ENCODE measurements around the gene ADRA2C. TPM values are rescaled to one million over a fixed set of nuclear protein-coding genes. Genes with fewer than 3 reads are reported as not detected.

ADRA2C gene
- total RNA-seq, 2 donors from 2014 or later, result 0.59 to 28.6 TPM

DNA sequence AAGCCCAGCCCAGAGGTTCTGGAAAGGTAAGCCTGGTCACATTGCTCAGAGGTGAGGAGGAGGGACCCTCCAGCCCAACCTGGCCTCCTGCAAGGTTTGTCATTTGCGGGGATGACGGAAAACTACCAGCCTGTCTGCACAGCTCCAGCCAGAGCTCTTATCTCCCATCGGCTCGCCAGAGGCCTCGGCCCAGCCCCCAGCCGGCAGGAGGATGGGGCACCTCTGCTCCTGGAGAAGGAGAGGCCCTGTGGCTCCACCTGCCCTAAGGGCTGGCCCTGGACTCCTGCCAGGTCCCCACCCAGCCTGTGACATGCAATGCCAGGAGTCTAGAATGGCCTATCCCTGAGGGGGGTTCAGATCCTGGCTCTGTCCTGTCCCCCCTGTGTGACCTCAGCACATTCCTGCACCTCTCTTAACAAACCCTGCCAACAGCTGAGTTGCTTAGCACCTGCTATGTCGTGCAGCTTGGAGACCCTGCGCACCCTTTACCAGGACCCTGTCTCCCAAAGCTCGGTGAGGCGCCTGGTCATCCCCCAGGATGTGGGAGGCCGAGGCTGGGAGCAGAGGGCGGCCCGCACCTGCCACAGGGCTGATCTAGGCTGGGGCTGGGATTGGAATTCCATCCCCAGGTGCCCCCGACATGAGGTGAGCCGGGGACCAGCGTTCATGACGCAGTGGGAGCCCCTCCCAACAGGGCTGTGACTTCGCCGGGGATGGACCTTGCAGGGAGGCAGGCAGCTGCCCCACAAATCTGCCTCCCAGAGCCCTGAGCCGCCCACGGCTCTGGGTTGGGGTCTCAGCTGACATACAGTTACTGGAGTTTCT lies 14.4 kb downstream of the ADRA2C start:
- H3K27ac ChIP-seq, result no peak overlapping the region
- H3K27me3 ChIP-seq (replicated peaks; ENCODE audit: insufficient read depth), result peaks cover 12% of the 10 kb centered on the region
- intact Hi-C loops (cut with DNase I), result no loop called here
- TF ChIP-seq, protein P1, sequence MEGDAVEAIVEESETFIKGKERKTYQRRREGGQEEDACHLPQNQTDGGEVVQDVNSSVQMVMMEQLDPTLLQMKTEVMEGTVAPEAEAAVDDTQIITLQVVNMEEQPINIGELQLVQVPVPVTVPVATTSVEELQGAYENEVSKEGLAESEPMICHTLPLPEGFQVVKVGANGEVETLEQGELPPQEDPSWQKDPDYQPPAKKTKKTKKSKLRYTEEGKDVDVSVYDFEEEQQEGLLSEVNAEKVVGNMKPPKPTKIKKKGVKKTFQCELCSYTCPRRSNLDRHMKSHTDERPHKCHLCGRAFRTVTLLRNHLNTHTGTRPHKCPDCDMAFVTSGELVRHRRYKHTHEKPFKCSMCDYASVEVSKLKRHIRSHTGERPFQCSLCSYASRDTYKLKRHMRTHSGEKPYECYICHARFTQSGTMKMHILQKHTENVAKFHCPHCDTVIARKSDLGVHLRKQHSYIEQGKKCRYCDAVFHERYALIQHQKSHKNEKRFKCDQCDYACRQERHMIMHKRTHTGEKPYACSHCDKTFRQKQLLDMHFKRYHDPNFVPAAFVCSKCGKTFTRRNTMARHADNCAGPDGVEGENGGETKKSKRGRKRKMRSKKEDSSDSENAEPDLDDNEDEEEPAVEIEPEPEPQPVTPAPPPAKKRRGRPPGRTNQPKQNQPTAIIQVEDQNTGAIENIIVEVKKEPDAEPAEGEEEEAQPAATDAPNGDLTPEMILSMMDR (IDR thresholded peaks at IDR 0.05), result no peak
- TF ChIP-seq POLR2AphosphoS5 (IDR thresholded peaks at IDR 0.05), result no peak
- TF ChIP-seq POLR2A (IDR thresholded peaks at IDR 0.05), result no peak
- no peak for DNase-seq (ENCODE audit: low spot score)
- H3K4me3 ChIP-seq, result no peak overlapping the region
- H3K4me1 ChIP-seq (replicated peaks), result no peaks in the 10 kb centered on the region
- 44% methylated on average over 16 of the region's 21 CpGs for WGBS
- H3K36me3 ChIP-seq, result no peaks in the 10 kb centered on the region
- H3K9me3 ChIP-seq, result no peaks in the 10 kb centered on the region

DNA sequence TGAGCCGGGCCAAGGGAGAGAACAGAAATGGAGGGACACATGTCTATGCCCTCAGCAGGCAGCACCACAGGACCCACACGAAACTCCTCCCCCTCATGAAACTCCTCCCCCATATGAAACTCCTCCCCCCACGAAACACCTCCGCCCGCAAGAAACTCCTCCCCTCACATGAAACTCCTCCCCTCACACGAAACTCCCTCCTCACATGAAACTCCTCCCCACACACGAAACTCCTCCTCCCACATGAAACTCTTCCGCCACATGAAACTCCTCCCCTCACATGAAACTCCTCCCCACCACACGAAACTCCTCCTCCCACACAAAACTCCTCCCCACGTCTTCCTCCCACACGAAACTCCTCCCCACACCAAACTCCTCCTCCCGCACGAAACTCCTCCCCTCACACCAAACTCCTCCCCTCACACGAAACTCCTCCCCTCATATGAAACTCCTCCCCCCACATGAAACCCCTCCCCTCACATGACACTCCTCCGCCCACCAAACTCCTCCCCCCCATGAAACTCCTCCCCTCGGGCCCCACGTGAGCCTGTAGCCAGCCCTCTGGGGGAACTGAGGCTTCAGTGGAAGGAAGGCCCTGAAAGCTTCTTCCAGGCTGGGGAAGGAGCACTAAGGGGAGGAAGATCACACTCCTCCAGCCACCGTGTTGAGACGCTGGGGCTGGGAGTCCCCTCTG lies 15.2 kb downstream of the ADRA2C start:
- WGBS, result 88% methylated on average over 19 of the region's 19 CpGs
- intact Hi-C loops (cut with DNase I), result no loop called here
- H3K9me3 ChIP-seq, result no peaks in the 10 kb centered on the region
- TF ChIP-seq, protein P1 (IDR thresholded peaks at IDR 0.05), result no peak
- TF ChIP-seq POLR2AphosphoS5 (IDR thresholded peaks at IDR 0.05) (no peak), POLR2A (IDR thresholded peaks at IDR 0.05) (no peak)
- DNase-seq (ENCODE audit: low spot score), result no peak
- H3K27ac ChIP-seq, result no peak overlapping the region
- H3K27me3 ChIP-seq (replicated peaks; ENCODE audit: insufficient read depth), result peaks cover 12% of the 10 kb centered on the region
- no peaks in the 10 kb centered on the region for H3K4me1 ChIP-seq (replicated peaks)
- H3K4me3 ChIP-seq, result no peak overlapping the region
- no peaks in the 10 kb centered on the region for H3K36me3 ChIP-seq

DNA sequence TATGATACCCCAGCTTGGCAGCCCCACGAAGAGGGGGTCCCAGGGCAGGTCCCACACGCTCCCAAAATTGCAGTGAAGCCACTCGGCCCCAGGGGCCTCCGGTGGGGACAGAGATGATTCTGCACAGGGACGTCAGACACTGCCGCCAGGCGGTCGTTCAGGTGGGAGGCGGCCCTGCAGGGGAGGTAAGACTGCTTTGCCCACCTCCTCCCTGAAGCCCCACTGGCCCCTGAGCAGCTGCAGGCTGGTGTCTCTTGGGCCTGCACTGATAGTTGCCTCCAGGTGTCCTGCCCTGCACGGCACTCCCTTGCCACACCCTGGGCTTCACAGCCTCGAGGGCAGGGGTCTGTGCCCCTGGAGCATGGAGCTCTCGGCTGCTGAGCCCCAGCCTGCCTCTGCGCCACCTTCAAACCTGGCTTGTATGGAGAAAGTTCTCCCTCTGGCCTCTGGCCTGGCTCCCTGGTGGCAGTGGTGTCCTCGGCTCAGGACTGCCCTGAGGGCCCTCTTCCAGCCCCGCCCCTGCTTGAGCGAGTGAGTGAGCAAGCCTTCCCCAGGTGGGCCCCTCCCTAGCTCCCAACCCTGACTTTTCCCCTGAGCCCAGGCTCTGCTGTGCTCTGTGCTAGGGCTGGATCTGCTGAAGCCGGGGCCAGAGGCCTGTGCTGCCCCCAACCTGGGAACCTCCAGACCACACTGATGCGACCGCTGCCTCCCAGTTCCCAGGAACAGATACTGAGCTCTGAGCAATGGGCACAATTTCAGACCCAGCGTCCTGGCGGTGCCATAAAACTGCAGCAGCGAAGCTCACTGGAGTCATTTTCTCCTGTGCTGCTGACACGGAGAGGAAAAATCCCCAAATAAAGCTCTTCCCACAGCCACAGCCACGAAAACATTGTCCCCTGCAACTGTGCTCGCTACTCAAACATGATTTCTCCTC lies 16.1 kb downstream of the ADRA2C start:
- Histone ChIP-seq H3K27ac (no peak overlapping the region), H3K9me3 (no peaks in the 10 kb centered on the region), H3K4me3 (no peak overlapping the region), H3K4me1 (replicated peaks) (no peaks in the 10 kb centered on the region), H3K36me3 (no peaks in the 10 kb centered on the region), H3K27me3 (replicated peaks; ENCODE audit: insufficient read depth) (peaks cover 12% of the 10 kb centered on the region)
- TF ChIP-seq, protein P1 (IDR thresholded peaks at IDR 0.05), result no peak
- TF ChIP-seq POLR2AphosphoS5 (IDR thresholded peaks at IDR 0.05) (no peak), POLR2A (IDR thresholded peaks at IDR 0.05) (no peak)
- no peak for DNase-seq (ENCODE audit: low spot score)
- intact Hi-C loops (cut with DNase I), result no loop called here
- WGBS, result 70% methylated on average over 25 of the region's 25 CpGs

DNA sequence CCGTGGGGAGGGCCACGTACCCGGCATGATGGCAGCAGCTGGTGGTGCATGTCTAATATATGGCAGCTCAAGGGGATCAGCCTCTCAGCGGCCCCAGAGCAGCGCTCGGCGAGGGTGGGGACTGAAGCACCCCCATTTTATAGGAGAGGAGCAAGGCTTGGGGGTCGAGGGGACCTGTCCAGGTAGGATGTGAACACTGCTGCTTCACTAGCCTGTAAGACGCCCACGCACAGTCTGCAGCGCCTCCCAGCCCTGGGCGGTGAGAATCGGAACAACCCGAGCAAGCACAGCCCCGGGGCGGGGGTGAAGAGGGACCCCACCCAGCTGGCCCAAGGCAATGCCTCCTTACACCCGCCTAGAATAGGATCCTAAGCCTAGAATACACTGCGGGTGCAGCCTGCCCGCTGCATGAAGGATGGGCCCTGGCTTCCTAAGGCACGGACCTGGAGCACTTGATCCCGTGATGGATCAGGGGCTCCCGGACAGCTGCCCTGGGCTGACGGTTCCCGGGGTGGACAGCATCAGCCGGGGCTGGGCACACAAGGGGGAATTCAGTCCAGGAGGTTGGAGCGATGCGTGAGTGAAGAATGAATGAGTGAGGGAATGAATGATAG lies 17.6 kb downstream of the ADRA2C start:
- no peak for TF ChIP-seq POLR2A (IDR thresholded peaks at IDR 0.05)
- TF ChIP-seq, protein P1 (IDR thresholded peaks at IDR 0.05), result peak in 2 of 4 experiments; percentile 35 to 42
- Histone ChIP-seq H3K27ac (no peak overlapping the region), H3K9me3 (no peaks in the 10 kb centered on the region), H3K4me3 (no peak overlapping the region), H3K4me1 (replicated peaks) (no peaks in the 10 kb centered on the region), H3K36me3 (no peaks in the 10 kb centered on the region), H3K27me3 (replicated peaks; ENCODE audit: insufficient read depth) (peaks cover 12% of the 10 kb centered on the region)
- no peak for DNase-seq (ENCODE audit: low spot score)
- intact Hi-C loops (cut with DNase I), result no loop called here
- WGBS, result 35% methylated on average over 22 of the region's 27 CpGs
